Body of pancreas (tissue), 4 donors: ENCODE data around the gene HES5.
"Not testable (repeated sequence)": the region's sequence is repeated elsewhere in the genome, so short reads cannot be mapped to it uniquely, and the experiment has no call there.

ENCODE experiments used
- POLR2A ChIP-seq, 3 donors: fragments of 450-650 bp; IDR thresholded peaks; one replicate each; pipeline ENCODE4 v1.6.1; 2016; ENCODE audit warnings: antibody characterized with exemption in 3 of 3, mild to moderate bottlenecking in 2 of 3
- TF ChIP-seq, protein P1 (sequence below), 7 experiments: fragments of 450-650 bp in 4 of 7; fragments of 200-600 bp in 3 of 7; sonication (generic) in 3 of 7; IDR thresholded peaks; one replicate each; pipeline ENCODE4 v1.5.1; 2016 to 2019; ENCODE audit warnings: antibody characterized with exemption in 7 of 7

DNA sequence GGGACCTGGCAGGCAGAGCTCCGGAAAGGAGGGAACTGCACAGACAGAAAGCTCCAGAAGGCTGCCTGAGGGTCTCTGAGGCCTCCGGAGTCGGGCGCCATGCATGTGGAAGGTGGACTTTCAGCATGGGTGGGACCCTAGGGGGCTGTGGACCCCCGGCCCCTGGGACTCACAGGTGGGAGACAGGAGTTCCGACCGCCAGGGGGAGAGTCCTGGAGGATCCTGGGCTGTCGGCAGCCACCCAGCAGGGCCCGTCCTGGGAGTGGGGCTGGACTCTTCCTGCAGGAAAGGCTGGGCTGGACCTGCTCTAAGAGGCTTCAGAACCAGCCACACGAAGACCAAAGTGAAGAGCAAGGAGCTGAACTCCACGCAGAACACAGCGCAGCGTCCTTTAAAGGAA lies 39.6 kb upstream of the HES5 start:
- TF ChIP-seq, protein P1, sequence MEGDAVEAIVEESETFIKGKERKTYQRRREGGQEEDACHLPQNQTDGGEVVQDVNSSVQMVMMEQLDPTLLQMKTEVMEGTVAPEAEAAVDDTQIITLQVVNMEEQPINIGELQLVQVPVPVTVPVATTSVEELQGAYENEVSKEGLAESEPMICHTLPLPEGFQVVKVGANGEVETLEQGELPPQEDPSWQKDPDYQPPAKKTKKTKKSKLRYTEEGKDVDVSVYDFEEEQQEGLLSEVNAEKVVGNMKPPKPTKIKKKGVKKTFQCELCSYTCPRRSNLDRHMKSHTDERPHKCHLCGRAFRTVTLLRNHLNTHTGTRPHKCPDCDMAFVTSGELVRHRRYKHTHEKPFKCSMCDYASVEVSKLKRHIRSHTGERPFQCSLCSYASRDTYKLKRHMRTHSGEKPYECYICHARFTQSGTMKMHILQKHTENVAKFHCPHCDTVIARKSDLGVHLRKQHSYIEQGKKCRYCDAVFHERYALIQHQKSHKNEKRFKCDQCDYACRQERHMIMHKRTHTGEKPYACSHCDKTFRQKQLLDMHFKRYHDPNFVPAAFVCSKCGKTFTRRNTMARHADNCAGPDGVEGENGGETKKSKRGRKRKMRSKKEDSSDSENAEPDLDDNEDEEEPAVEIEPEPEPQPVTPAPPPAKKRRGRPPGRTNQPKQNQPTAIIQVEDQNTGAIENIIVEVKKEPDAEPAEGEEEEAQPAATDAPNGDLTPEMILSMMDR (IDR thresholded peaks at IDR 0.05) = not testable (repeated sequence)
- not testable (repeated sequence) for TF ChIP-seq POLR2A (IDR thresholded peaks at IDR 0.05)
